Left colon (tissue), 2 donors: ENCODE data around the gene SOX14. TPM values are rescaled to one million over a fixed set of nuclear protein-coding genes. Genes with fewer than 3 reads are reported as not detected.

Experiments used
- ATAC-seq: fragments of 200-7000 bp; cut with Tn5 transposase; one replicate; pipeline ENCODE4 v1.9.1; 2020; ENCODE audit warnings: mild to moderate bottlenecking, moderate library complexity
- DNase-seq, 2 donors: peaks; one replicate each; pipeline ENCODE4 v3.0.0-alpha.2; 2020
- intact Hi-C, 2 donors: fragments of 100-400 bp; cut with DNase I in 1 of 2; cut with micrococcal nuclease in 1 of 2; formaldehyde crosslinking; loops; one replicate each; pipeline versions ENCODE4 v1.11.2 to v1.14.0; 2022; cut with DNase I, micrococcal nuclease
- total RNA-seq, 2 donors: library from RNA; stranded (reverse); fragmentation: NEBNext Ultra II Directional; extraction: Animal tissue kit (Norgen Biotek cat#: 25700); gene quantifications; one replicate each; pipeline ENCODE4 v1.2.1, GENCODE V29; 2021
- donor health status: DM: no; HTN: no; CAD: no.
- donor health status: DM: yes; HTN: yes; CAD: no.

Gene SOX14
- total RNA-seq, 2 donors from 2014 or later: not detected

DNA sequence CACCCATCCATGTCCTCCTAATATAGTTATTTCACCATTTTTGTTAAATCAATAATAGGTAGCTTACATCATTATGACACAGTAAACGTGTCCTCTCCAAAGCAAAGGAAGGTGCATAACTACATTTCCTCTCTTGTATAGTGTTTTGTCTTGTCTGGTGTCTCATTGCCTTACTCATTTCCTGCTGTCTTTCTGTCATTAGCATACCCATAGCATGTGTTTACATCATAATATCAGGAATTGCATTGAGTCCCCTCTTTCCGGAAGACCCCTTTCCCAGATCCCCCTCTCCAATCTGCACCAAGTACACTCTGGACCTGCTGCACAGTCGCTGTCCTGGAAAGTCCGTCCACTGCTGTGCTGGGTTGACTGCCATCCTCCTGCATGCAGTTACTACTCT is 47.9 kb downstream of the SOX14 start:
- ATAC-seq: no peak
- DNase-seq: no peak
- intact Hi-C loops: no loop called here

DNA sequence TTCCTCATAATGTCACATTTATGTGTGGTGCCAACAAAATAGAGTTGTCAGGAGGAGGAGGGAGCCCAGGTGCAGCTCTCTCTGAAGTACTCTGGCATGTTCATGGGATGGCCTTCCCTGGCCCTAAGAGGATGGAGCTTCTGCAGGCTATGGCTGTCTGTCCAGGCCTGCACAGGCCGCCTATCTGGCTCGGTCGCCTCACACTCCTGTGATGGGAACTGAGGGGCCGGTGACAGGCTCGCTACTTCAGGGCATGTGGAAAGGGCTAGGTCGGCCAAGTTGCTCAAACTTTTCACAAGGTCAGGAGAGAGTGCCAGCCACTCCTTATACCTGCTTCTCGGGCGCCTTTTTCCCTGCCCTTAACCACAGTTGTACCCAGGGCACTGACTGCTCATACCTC is 51.1 kb downstream of the SOX14 start:
- DNase-seq (no peak), ATAC-seq (no peak)
- intact Hi-C loops: no loop called here

Other genes with a start within 250 kb of the SOX14 start
- gene CLDN18, start 245.8 kb downstream of the SOX14 start, total RNA-seq: not detected